RKO (cell line): ENCODE results near the gene CCDC170.

Experiments
- DNase-seq: peaks from one replicate; pipeline ENCODE4 v3.0.0-alpha.2; 2016; ENCODE audit warnings: low spot score

Gene CCDC170

GRCh38 chr6:151546941-151547659, 53.3 kb downstream of the CCDC170 start:
- no peak for DNase-seq

- no peak for DNase-seq
These were observed 54.4 kb downstream of the CCDC170 start for GRCh38 chr6:151548201-151548600.

- no peak for DNase-seq
These were observed 56.0 kb downstream of the CCDC170 start for GRCh38 chr6:151549790-151550189.

GRCh38 chr6:151550618-151551017, 56.8 kb downstream of the CCDC170 start:
- DNase-seq, result no peak

- DNase-seq, result no peak
These were observed 57.5 kb downstream of the CCDC170 start for GRCh38 chr6:151551223-151551857.

- no peak for DNase-seq
These were observed 59.8 kb downstream of the CCDC170 start for GRCh38 chr6:151553416-151554165.

GRCh38 chr6:151561238-151561637, 67.4 kb downstream of the CCDC170 start:
- DNase-seq, result no peak

- DNase-seq, result no peak
These were observed 70.8 kb downstream of the CCDC170 start for GRCh38 chr6:151564654-151565053.

- DNase-seq, result no peak
These were observed 72.1 kb downstream of the CCDC170 start for GRCh38 chr6:151565940-151566339.

GRCh38 chr6:151566557-151566956, 72.7 kb downstream of the CCDC170 start:
- DNase-seq, result no peak

- DNase-seq, result no peak
These were observed 82.8 kb downstream of the CCDC170 start for GRCh38 chr6:151576633-151577032.

- DNase-seq, result no peak
These were observed 83.4 kb downstream of the CCDC170 start for GRCh38 chr6:151577257-151577656.

GRCh38 chr6:151585741-151586140, 91.9 kb downstream of the CCDC170 start:
- DNase-seq, result no peak

- no peak for DNase-seq
These were observed 95.8 kb downstream of the CCDC170 start for GRCh38 chr6:151589667-151590066.

- no peak for DNase-seq
These were observed 96.9 kb downstream of the CCDC170 start for GRCh38 chr6:151590742-151591141.

GRCh38 chr6:151592449-151593159, 98.8 kb downstream of the CCDC170 start:
- DNase-seq, result no peak

- DNase-seq, result no peak
These were observed 115.5 kb downstream of the CCDC170 start for GRCh38 chr6:151609146-151609902.

GRCh38 chr6:151610326-151610725, 116.5 kb downstream of the CCDC170 start:
- no peak for DNase-seq

GRCh38 chr6:151614630-151615029, 120.8 kb downstream of the CCDC170 start:
- DNase-seq, result no peak

GRCh38 chr6:151616091-151616513, 122.3 kb downstream of the CCDC170 start:
- DNase-seq, result no peak

- DNase-seq, result no peak
These were observed 122.8 kb downstream of the CCDC170 start for GRCh38 chr6:151616600-151616999.

- DNase-seq, result no peak
These were observed 123.7 kb downstream of the CCDC170 start for GRCh38 chr6:151617539-151617938.
